HG03064 (cell line): ENCODE results near the gene SQSTM1.
"Not testable (repeated sequence)": the region's sequence is repeated elsewhere in the genome, so short reads cannot be mapped to it uniquely, and the experiment has no call there.

Source experiments
- ATAC-seq: cut with Tn5 transposase; IDR thresholded peaks from one replicate; pipeline ENCODE4 v1.9.1; 2021; ENCODE audit warnings: low read depth; ENCODE audit not compliant: unreplicated experiment

Gene SQSTM1

DNA sequence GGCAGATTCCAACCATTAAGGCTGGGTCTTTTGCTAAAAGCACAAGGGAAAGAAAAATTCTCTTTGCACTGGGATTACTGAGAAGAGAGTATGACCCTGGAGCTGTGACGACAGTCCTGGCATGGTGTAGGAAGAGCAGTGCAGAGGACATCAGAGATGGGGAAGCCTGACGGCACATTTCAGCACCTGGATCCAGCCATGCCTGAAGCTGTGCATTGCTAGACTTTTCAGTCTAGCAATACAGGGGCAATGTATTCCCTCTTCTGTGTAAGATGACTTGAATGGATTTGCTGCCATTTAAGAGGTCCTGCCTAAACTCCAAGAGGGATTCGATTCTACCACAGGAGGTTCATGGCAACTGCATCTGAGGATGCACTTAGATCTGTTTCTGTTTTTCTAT lies 50.2 kb downstream of the SQSTM1 start:
- no peak for ATAC-seq

- not testable (repeated sequence) for ATAC-seq
Measured at GRCh38 chr5:179871533-179871932, 50.8 kb downstream of the SQSTM1 start.

- no peak for ATAC-seq
Measured at GRCh38 chr5:179872055-179872827, 51.5 kb downstream of the SQSTM1 start.

DNA sequence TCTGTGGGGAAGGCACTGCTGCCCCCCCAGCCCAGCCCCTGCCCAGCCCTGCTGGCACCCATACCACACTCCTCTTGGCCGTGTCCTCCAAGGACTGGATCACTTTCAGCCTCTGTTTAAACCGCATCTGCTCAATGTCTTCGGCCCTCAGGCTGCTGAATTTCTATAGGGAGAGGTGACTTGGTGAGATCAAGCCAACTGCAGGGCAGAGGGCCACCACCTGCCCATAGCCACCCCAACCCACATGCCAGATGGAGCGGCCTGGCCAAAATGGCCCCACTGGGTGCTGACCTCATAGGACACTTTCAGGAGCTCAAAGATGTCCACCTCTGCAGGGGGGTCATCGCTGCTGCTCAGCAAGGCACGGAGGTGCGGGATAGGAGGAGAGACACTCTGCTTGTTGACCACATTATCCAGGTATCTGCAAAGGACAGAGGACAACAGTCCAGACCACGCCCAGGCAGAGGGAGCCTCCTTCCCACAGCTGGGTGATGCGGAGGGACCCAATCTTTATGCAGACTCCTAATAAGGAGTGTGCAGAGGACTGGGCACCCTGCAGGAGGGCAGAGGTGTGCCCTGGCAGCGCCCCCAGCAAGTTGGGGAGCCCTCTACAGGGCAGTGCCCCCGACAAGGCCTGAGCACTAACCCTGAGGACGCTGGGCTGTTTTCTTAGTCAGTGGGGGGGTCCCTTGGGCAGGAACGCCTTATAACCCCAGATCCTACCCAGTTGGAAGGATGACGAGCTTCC lies 52.3 kb downstream of the SQSTM1 start:
- no peak for ATAC-seq

- ATAC-seq: no peak
Measured at GRCh38 chr5:179873588-179874110, 52.9 kb downstream of the SQSTM1 start.

GRCh38 chr5:179874136-179874535 lies 53.4 kb downstream of the SQSTM1 start:
- ATAC-seq: no peak

- no peak for ATAC-seq
Measured at GRCh38 chr5:179874536-179875292, 54.0 kb downstream of the SQSTM1 start.

GRCh38 chr5:179875741-179876609 lies 55.3 kb downstream of the SQSTM1 start:
- ATAC-seq: no peak

- ATAC-seq: no peak
Measured at GRCh38 chr5:179876610-179876952, 55.9 kb downstream of the SQSTM1 start.

DNA sequence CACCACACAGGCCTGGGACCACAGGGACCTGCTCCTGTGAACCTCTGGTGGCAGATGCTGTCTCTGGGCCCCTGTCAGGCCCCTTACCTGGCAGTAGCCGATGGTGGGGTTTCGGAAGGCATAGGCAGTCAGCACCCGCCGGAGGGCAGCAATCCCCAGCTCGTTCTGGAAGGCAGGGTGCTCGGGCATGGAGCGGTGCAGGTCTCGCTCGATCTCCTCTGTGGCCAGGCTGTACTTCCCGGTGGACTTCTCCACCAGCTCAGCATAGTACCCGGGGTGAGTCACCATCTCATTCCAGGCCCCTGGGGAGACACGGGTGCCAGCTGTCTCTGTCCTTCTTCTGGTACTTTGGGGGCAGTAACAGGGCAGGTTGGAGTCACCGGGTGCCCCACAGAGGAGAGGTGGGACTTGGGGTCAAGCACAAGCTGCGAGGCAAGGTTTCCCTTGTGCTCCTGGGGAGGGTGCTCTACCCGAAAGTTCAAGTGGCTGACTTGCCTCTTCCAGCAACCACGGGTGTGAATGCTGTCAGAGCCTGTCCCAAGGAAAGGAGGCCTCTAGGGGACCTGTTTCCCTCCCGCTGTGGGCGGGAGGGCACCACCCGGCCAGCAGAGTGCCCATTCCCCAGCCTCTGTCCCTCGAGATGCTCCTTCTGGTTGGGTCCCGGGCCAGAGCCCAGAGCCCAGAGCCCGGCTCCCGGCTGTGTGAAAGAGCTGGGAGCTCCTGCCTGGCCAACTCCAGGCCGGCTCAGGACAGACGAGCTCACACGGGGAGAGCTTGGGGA lies 57.7 kb downstream of the SQSTM1 start:
- no peak for ATAC-seq

GRCh38 chr5:179879003-179879689 lies 58.4 kb downstream of the SQSTM1 start:
- no peak for ATAC-seq

- no peak for ATAC-seq
Measured at GRCh38 chr5:179879690-179880010, 58.9 kb downstream of the SQSTM1 start.

GRCh38 chr5:179880066-179880650 lies 59.5 kb downstream of the SQSTM1 start:
- ATAC-seq: no peak

DNA sequence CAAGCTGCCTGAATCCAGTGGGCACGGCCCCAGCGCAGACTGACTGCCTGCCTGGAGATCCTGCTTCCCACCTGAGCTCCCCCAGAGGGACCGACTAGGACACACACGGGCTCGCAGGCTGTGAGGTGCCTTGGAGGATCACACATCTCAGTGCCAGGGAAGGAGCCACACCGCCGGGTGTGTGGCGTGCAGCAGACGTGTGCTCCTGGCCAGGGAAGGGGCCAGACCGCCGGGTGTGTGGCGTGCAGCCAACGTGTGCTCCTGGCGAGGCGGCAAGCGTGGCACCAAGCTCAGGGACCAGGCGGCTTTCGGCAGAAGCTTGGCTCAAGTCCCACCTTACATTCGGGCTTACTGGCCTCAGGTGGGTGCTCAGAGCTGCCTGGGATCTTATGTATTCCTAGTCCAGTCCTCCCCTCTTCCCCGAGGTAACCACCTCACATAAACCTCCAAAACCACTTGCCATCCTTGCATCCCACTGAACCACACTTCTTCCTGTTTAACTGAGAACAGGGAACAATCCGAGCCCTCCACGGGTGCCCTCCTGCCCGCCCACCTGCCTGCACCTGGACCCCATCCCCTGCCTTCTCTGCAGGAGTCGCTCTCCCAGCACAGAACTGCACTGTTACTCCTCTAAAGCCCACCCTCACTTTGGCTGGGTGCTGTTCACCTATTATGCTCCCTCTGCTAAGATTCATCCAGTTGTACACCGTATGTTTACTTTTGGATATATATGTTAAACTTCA lies 60.3 kb downstream of the SQSTM1 start:
- ATAC-seq: no peak

GRCh38 chr5:179882338-179882737 lies 61.6 kb downstream of the SQSTM1 start:
- ATAC-seq: no peak

- no peak for ATAC-seq
Measured at GRCh38 chr5:179883163-179883562, 62.5 kb downstream of the SQSTM1 start.

DNA sequence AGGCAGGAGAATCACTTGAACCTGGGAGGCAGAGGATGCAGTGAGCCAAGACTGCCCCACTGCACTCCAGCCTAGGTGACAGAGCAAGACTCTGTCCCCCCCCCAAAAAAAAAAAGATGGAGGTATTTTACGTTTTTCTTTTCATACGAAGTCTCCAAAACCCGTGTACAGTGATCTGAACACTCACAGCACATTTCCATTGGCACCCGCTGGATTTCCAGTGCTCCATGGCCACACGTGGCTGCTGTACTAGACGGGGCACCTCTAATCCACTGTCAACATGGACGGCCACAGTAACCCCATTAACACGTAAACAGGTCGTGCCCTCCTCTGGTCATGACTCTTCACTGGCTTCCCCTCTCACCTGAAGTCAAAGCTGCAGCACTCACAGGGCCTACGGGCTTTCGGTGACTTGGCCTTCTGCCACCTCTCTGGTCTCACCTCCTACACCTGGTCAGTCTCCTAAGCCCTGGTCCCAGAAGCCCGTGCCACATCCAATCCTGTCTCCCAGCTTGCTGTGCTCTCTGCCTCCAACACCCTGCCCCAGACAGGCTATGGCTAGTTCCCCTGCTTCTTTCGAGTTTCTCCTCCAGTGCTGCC lies 64.9 kb downstream of the SQSTM1 start:
- no peak for ATAC-seq
